ENCODE measurements around the gene CMTR1. TPM values are rescaled to one million over a fixed set of nuclear protein-coding genes. Genes with fewer than 3 reads are reported as not detected.

Gene CMTR1
- total RNA-seq, 2 experiments from 2014 or later = 65.3 to 74.6 TPM

GRCh38 chr6:37479266-37479854 lies 46.3 kb downstream of the CMTR1 start:
- Mint-ChIP-seq H3K4me3 (no peak overlapping the region), H3K27ac (no peak overlapping the region), H3K27me3 (no peaks in the 10 kb centered on the region), H3K36me3 (ENCODE audit: low read depth) (peaks cover 37% of the 10 kb centered on the region), H3K4me1 (peaks cover 5% of the 10 kb centered on the region), H3K9me3 (ENCODE audit: low read depth) (no peaks in the 10 kb centered on the region)
- intact Hi-C loops (cut with DNase I, micrococcal nuclease) = no loop called here
- POLR2A ChIA-PET = interaction anchor here (0.6 kb wide), 1 partner anchor 9 kb away, joined by 3 read pairs; no protein-coding TSS in a partner anchor
- ATAC-seq (no peak), DNase-seq (no peak)
- CTCF ChIA-PET = interaction anchor here (0.5 to 1.4 kb wide), 4 partner anchors 13 to 245 kb away, joined by 3 to 6 read pairs (median 4); no protein-coding TSS in a partner anchor

DNA sequence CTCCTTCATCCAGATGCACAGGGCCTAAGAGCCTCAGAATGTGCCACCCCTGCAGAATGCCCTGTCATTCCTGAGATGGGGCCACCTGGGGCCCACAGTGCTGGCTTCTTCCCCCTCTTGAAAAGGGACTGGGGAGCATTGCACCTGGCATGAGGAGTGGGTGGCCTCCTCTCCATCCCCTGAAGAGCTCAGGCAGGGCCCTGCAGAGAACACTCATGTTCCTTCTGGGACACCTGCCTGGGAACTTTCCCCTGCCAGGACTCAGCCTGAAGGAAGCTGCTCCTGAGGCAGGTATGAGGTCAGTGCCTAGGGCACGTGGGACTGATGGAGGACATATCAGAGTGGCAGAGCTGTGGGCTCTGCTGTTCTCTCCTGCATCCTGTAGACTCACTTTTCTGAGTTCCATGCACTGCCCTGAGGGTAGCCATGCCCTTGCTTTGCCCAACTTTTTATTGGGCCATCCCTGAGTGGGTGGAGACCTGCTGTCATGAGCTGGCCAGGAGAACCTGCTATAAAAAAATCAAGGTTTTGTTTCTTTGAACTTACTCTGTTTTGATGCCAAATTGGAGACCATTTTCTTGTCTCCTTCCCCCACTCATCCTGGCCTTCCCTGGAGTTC lies 47.2 kb downstream of the CMTR1 start:
- no peaks in the 10 kb centered on the region for H3K27me3 Mint-ChIP-seq
- H3K4me3 Mint-ChIP-seq = no peak overlapping the region
- DNase-seq (no peak), ATAC-seq (no peak)
- no peaks in the 10 kb centered on the region for H3K9me3 Mint-ChIP-seq (ENCODE audit: low read depth)
- no peak overlapping the region for H3K27ac Mint-ChIP-seq
- intact Hi-C loops (cut with DNase I, micrococcal nuclease) = loop anchor here in 1 of 2 experiments (10.0 kb wide), 1 partner anchor 1015 kb away; no protein-coding TSS in a partner anchor
- ChIA-PET POLR2A (no interaction called here), CTCF (interaction anchor here (0.5 to 1.7 kb wide), 9 partner anchors 12 to 480 kb away, joined by 3 to 6 read pairs (median 3); no protein-coding TSS in a partner anchor)
- peaks cover 5% of the 10 kb centered on the region for H3K4me1 Mint-ChIP-seq
- H3K36me3 Mint-ChIP-seq (ENCODE audit: low read depth) = peaks cover 32% of the 10 kb centered on the region

GRCh38 chr6:37480951-37481534 lies 48.0 kb downstream of the CMTR1 start:
- H3K27ac Mint-ChIP-seq = no peak overlapping the region
- H3K27me3 Mint-ChIP-seq = no peaks in the 10 kb centered on the region
- ChIA-PET POLR2A (no interaction called here), CTCF (interaction anchor here (0.9 to 1.7 kb wide), 5 partner anchors 66 to 212 kb away, joined by 3 to 5 read pairs (median 4); no protein-coding TSS in a partner anchor)
- H3K4me1 Mint-ChIP-seq = peaks cover 5% of the 10 kb centered on the region
- DNase-seq = no peak
- H3K4me3 Mint-ChIP-seq = no peak overlapping the region
- peaks cover 30% of the 10 kb centered on the region for H3K36me3 Mint-ChIP-seq (ENCODE audit: low read depth)
- intact Hi-C loops (cut with DNase I, micrococcal nuclease) = loop anchor here in 1 of 2 experiments (10.0 kb wide), 1 partner anchor 1014 kb away; no protein-coding TSS in a partner anchor
- no peaks in the 10 kb centered on the region for H3K9me3 Mint-ChIP-seq (ENCODE audit: low read depth)
- no peak for ATAC-seq

- H3K4me3 Mint-ChIP-seq = no peak overlapping the region
- no peaks in the 10 kb centered on the region for H3K27me3 Mint-ChIP-seq
- H3K9me3 Mint-ChIP-seq (ENCODE audit: low read depth) = no peaks in the 10 kb centered on the region
- ChIA-PET POLR2A (no interaction called here), CTCF (interaction anchor here (0.6 to 1.7 kb wide), 7 partner anchors 20 to 211 kb away, joined by 3 to 5 read pairs (median 3); no protein-coding TSS in a partner anchor)
- DNase-seq (no peak), ATAC-seq (no peak)
- no peak overlapping the region for H3K27ac Mint-ChIP-seq
- H3K4me1 Mint-ChIP-seq = peaks cover 5% of the 10 kb centered on the region
- peaks cover 34% of the 10 kb centered on the region for H3K36me3 Mint-ChIP-seq (ENCODE audit: low read depth)
- intact Hi-C loops (cut with DNase I, micrococcal nuclease) = loop anchor here in 1 of 2 experiments (10.0 kb wide), 1 partner anchor 1013 kb away; no protein-coding TSS in a partner anchor
These were observed 48.9 kb downstream of the CMTR1 start for GRCh38 chr6:37481711-37482605.

DNA sequence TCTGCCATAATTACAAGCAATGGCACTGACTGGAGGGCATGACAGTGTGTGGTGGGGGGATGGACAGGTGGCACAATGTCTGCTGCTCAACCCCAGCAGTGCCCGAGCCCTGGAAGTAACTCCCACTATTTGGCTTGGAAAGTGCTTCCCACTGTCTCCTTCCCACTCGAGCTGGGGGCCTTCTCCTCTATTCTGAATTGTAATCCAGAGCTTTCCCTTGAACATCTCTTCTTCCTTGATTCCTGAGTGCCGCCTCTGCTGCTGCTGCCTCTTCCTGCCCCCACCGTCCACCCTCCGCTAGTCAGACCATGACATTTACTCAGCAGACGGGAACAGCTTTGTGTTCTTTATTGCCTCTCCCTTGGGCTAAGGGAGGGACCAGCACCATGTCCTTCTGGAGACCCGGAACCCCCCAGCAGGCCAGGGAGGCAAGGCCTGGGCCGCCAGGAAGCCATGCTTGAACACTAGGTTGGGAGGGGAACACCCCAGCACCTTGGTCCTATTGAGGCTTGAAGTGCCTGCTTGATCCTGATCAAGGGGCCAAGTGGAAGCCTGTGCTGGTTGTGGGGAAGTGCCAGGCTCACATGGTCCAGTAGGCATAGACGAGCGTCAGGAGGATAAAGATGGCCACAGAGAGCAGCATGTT lies 49.7 kb downstream of the CMTR1 start:
- intact Hi-C loops (cut with DNase I, micrococcal nuclease) = loop anchor here in 1 of 2 experiments (10.0 kb wide), 1 partner anchor 1012 kb away; no protein-coding TSS in a partner anchor

DNA sequence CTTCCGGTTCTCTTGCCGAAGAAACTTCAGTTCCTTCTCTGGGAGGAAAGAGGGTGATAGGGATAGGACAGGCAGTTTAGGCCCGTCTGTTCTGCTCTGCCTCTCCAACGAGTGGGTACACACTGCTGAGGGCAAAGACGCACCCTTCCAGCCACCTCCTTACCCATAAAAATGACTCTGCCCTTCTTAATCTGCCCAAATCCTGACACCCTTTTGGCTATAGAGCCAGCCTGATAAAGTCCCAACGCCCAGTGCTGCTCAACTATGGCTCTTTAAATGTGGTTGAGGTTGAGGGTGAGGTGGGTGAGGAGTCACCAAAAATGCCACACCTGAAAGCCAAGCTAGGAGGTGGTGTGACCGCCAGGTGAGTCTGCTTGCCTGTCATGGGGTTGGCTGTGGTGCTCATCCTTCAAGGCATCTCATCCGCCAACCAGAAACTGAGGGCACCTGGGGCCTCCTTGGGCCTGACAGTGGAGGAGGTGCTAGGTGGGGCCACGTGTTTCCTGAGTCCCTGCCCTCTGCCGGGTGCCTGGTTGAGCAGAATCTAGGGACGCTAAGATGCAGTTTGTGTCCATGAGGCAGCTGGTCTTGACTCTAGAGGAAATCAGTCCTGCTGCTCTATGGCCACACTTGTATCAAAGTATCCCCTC lies 50.4 kb downstream of the CMTR1 start:
- Mint-ChIP-seq H3K4me1 (peaks cover 8% of the 10 kb centered on the region), H3K9me3 (ENCODE audit: low read depth) (no peaks in the 10 kb centered on the region), H3K27ac (no peak overlapping the region), H3K36me3 (ENCODE audit: low read depth) (peaks cover 30% of the 10 kb centered on the region), H3K4me3 (no peak overlapping the region), H3K27me3 (no peaks in the 10 kb centered on the region)
- ChIA-PET POLR2A (no interaction called here), CTCF (interaction anchor here (1.0 kb wide), 3 partner anchors 9 to 87 kb away, joined by 3 to 4 read pairs (median 3); no protein-coding TSS in a partner anchor)
- DNase-seq (no peak), ATAC-seq (no peak)
- intact Hi-C loops (cut with DNase I, micrococcal nuclease) = loop anchor here in 1 of 2 experiments (10.0 kb wide), 1 partner anchor 1011 kb away; no protein-coding TSS in a partner anchor

More for the DNA sequence above, 49.7 kb downstream of the CMTR1 start:
- H3K4me3 Mint-ChIP-seq = no peak overlapping the region
- peaks cover 34% of the 10 kb centered on the region for H3K36me3 Mint-ChIP-seq (ENCODE audit: low read depth)
- ATAC-seq (no peak), DNase-seq (no peak)
- H3K9me3 Mint-ChIP-seq (ENCODE audit: low read depth) = no peaks in the 10 kb centered on the region
- H3K4me1 Mint-ChIP-seq = peaks cover 6% of the 10 kb centered on the region
- ChIA-PET POLR2A (no interaction called here), CTCF (interaction anchor here (0.7 to 1.0 kb wide), 5 partner anchors 8 to 88 kb away, joined by 3 to 4 read pairs (median 3); no protein-coding TSS in a partner anchor)
- no peak overlapping the region for H3K27ac Mint-ChIP-seq
- H3K27me3 Mint-ChIP-seq = no peaks in the 10 kb centered on the region

DNA sequence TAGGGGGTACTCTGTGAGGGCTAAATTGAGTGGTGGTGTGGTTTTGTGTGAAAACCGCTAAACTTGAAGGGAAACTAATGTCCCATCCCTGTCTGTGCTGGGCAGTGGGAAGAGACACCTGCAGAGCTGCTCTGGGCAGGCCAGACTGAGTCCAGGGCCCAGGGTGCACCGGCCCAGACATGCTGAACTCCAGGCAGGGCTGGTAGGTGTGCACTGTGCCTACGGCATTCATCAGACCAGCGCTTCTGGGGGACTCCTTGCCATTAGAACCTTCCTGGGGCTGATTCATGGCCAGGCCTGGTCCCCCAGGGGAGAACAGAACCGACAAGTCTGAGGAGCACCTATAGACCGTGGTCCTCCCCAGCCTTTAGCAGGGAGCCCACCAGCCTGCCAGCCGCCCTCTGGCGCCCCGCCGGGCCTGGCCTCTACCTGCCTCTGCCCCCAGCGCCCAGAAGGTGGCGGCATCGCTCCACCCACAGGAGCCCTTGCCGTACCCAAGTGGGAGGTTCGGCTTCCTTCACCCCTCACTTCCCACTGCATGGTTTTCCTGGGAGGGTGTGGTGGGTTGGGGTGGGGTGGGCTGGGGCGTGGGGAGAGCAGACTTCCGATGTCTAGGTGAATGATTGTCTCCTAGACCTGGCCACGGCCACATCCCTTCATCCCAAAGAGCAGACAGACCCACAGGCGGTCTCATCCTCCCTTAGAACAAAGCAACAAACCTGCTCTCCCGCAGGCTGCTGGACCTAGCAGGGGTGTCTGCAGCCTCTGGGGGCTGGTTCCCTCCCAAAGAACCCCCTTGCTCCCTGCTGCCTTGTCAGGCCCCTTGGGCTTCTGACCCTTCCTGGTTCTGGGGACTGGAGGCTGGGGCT lies 51.1 kb downstream of the CMTR1 start:
- Mint-ChIP-seq H3K36me3 (ENCODE audit: low read depth) (peaks cover 33% of the 10 kb centered on the region), H3K9me3 (ENCODE audit: low read depth) (no peaks in the 10 kb centered on the region), H3K27ac (no peak overlapping the region), H3K27me3 (no peaks in the 10 kb centered on the region), H3K4me3 (no peak overlapping the region), H3K4me1 (peaks cover 15% of the 10 kb centered on the region)
- ATAC-seq (peak; percentile 61), DNase-seq (peak; percentile 86)
- CTCF ChIA-PET = interaction anchor here (0.6 to 2.1 kb wide), 14 partner anchors 9 to 208 kb away, joined by 3 to 20 read pairs (median 5); no protein-coding TSS in a partner anchor
- POLR2A ChIA-PET = no interaction called here
- intact Hi-C loops (cut with DNase I, micrococcal nuclease) = loop anchor here (1.0 to 10.0 kb wide), 4 partner anchors 82 to 1011 kb away; no protein-coding TSS in a partner anchor

DNA sequence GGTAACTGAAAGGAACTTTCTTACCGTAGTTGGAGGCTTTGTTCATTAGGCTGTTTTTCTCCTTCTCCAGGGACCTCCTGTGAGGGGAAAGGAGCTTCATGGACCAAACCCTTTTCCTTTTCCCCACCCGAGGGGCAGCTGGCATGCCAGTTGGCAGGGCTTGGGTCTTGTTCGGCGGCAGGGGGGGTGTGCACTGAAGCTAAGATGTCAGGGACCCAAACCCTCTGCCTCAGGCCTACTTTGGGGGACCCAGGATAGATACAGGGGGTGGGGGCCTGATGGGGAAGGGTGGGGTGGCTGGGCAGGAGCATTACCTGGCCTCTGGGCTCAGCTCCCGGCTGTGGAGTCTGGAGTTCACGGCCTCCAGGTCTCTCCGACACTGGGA lies 51.8 kb downstream of the CMTR1 start:
- ATAC-seq = no peak
- intact Hi-C loops (cut with DNase I, micrococcal nuclease) = loop anchor here (1.0 to 10.0 kb wide), 5 partner anchors 38 to 1010 kb away; no protein-coding TSS in a partner anchor
- H3K27ac Mint-ChIP-seq = no peak overlapping the region
- DNase-seq = no peak
- H3K9me3 Mint-ChIP-seq (ENCODE audit: low read depth) = no peaks in the 10 kb centered on the region
- H3K4me3 Mint-ChIP-seq = no peak overlapping the region
- ChIA-PET CTCF (interaction anchor here (0.6 to 2.1 kb wide), 14 partner anchors 8 to 229 kb away, joined by 3 to 20 read pairs (median 5); no protein-coding TSS in a partner anchor), POLR2A (no interaction called here)
- peaks cover 21% of the 10 kb centered on the region for H3K4me1 Mint-ChIP-seq
- H3K36me3 Mint-ChIP-seq (ENCODE audit: low read depth) = peaks cover 35% of the 10 kb centered on the region
- no peaks in the 10 kb centered on the region for H3K27me3 Mint-ChIP-seq

- Mint-ChIP-seq H3K27ac (no peak overlapping the region), H3K36me3 (ENCODE audit: low read depth) (peaks cover 38% of the 10 kb centered on the region), H3K9me3 (ENCODE audit: low read depth) (no peaks in the 10 kb centered on the region), H3K4me3 (no peak overlapping the region), H3K27me3 (no peaks in the 10 kb centered on the region), H3K4me1 (peaks cover 26% of the 10 kb centered on the region)
- ChIA-PET CTCF (interaction anchor here (0.6 to 2.1 kb wide), 13 partner anchors 8 to 229 kb away, joined by 3 to 20 read pairs (median 5); no protein-coding TSS in a partner anchor), POLR2A (no interaction called here)
- intact Hi-C loops (cut with DNase I, micrococcal nuclease) = loop anchor here (5.0 to 10.0 kb wide), 2 partner anchors 37 to 1010 kb away; no protein-coding TSS in a partner anchor
- no peak for DNase-seq
- no peak for ATAC-seq
These were observed 52.3 kb downstream of the CMTR1 start for GRCh38 chr6:37485291-37485702.
